Measurements from ENCODE around the gene LMO7. TPM values are rescaled to one million over a fixed set of nuclear protein-coding genes. Genes with fewer than 3 reads are reported as not detected.

LMO7 gene
- total and polyA plus RNA-seq, 2 of the 8 experiments (the other 6 are each of a cell fraction or from before 2014, with no cell fraction given) = 8.1 to 28.3 TPM

- TF ChIP-seq CTCF (IDR thresholded peaks at IDR 0.05; ENCODE audit: control extremely low read depth in 1 of 3, insufficient read depth in 1 of 3, low read depth in 1 of 3, low read length in 3 of 3) = peak in 2 of 3 experiments; percentile 42 to 51; a peak in 2 of 4 replicates
- no peak for TF ChIP-seq JUND (IDR thresholded peaks at IDR 0.05; ENCODE audit: low read length)
- TF ChIP-seq EZH2 (IDR thresholded peaks at IDR 0.05; ENCODE audit: low read depth, low read length, severe bottlenecking) = no peak
- TF ChIP-seq ASH2L (IDR thresholded peaks at IDR 0.05; ENCODE audit: low read length) = no peak
- TF ChIP-seq TAF7 (optimal IDR thresholded peaks at IDR 0.05; ENCODE audit: borderline replicate concordance, low read depth, low read length) = no peak
- TF ChIP-seq SIN3A (conservative IDR thresholded peaks at IDR 0.05 in 1 of 2, IDR thresholded peaks at IDR 0.05 in 1 of 2; ENCODE audit: low read depth in 1 of 2, low read length in 2 of 2) = no peak
Measured at GRCh38 chr13:75687150-75687763, 51.1 kb downstream of the LMO7 start (continued).
